Omental fat pad (tissue), 4 donors: ENCODE measurements around the gene CALCR. TPM values are rescaled to one million over a fixed set of nuclear protein-coding genes. Genes with fewer than 3 reads are reported as not detected.

Experiments used
- ATAC-seq: fragments of 150-250 bp; one replicate; pipeline ENCODE4 v1.9.1; 2016; ENCODE audit warnings: mild to moderate bottlenecking, moderate library complexity; ENCODE audit not compliant: low FRiP score
- DNase-seq: peaks from one replicate; pipeline ENCODE4 v3.0.0-alpha.2; 2019; ENCODE audit warnings: low spot score
- total RNA-seq, 4 donors: library from RNA; depleted of rRNA; stranded (reverse); fragments of >200 nt; gene quantifications; one replicate each; pipeline ENCODE4 v1.1.0, GENCODE V29; 2016
- TF ChIP-seq, protein P1 (sequence below), 3 donors: fragments of 450-650 bp; IDR thresholded peaks; one replicate each; pipeline ENCODE4 v1.5.1; 2016 to 2017; ENCODE audit warnings: antibody characterized with exemption in 3 of 3, mild to moderate bottlenecking in 3 of 3, moderate library complexity in 2 of 3

The CALCR gene
- under 1 TPM in 3 of 4 donors, not detected in 1; 0.24 to 0.50 (median 0.28) TPM for total RNA-seq

DNA sequence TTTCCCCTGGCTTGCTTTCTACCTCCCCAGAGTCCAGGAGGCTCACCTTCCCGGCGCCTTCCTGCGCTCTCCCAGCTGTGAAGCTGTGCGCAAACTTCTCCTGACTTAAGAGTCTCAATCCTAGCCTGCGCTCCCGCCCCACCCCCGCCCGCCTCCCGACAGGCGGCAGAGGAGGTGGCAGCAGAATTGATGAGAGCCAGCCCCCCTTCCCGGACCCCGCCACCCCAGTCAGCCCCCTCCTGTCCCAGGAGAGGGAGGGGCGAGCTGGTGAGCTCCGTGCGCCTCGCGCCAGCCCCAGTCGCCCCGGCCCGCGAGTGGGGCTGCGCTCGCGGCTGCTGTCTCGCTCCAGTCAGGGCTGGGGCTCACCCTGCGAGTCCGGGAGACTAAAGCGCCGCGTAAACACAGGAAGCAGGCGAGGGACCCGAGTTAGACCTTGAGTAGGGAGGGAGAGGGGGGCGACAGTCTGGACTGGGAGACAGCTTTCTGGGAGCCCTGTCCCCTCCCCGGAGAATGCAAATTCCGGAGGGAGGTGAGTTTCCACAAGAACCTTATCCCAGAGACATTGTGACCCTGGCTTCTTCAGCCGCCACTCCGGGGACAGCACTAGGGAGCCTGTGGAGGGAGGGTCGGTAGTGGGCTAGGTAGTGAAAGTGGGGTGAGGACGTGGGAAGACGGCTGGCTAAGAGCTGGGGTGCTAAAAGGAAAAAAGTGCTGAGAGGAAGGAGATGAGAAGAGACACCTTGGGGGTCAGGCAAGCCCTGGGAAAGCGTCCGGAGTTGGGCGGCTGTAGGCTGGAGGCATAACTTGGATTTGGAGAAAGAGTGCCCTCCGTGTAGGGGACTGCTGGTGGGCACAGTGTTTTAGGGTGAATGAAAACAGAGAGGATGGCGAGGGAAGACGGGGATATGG, at the start of gene CALCR:
Gene CALCR (minus strand): TSS at position 79 of the 909 bp plus-strand sequence. CDS start 87,743 bp downstream, outside the sequence.
- ATAC-seq (no peak), DNase-seq (no peak)
- TF ChIP-seq, protein P1, sequence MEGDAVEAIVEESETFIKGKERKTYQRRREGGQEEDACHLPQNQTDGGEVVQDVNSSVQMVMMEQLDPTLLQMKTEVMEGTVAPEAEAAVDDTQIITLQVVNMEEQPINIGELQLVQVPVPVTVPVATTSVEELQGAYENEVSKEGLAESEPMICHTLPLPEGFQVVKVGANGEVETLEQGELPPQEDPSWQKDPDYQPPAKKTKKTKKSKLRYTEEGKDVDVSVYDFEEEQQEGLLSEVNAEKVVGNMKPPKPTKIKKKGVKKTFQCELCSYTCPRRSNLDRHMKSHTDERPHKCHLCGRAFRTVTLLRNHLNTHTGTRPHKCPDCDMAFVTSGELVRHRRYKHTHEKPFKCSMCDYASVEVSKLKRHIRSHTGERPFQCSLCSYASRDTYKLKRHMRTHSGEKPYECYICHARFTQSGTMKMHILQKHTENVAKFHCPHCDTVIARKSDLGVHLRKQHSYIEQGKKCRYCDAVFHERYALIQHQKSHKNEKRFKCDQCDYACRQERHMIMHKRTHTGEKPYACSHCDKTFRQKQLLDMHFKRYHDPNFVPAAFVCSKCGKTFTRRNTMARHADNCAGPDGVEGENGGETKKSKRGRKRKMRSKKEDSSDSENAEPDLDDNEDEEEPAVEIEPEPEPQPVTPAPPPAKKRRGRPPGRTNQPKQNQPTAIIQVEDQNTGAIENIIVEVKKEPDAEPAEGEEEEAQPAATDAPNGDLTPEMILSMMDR (IDR thresholded peaks at IDR 0.05) = no peak

DNA sequence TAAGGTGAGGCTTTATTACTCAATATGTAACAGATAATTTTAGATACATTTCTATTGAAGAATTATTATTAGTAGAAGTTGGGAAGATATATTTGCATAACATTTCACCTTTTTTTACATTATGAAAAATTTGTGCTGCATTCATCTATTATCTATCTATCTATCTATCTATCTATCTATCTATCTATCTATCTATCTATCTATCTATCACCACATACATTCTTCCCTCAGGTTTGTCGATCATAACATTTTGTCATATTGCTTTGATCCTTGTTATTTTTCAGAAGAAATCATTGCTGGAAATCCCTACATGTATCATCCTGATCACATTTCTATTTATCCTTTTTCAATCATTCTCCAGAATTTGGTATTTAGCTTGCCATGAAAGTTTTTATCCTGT, 49.3 kb upstream of the CALCR start:
- TF ChIP-seq, protein P1 (IDR thresholded peaks at IDR 0.05) = no peak
- DNase-seq (no peak), ATAC-seq (no peak)

DNA sequence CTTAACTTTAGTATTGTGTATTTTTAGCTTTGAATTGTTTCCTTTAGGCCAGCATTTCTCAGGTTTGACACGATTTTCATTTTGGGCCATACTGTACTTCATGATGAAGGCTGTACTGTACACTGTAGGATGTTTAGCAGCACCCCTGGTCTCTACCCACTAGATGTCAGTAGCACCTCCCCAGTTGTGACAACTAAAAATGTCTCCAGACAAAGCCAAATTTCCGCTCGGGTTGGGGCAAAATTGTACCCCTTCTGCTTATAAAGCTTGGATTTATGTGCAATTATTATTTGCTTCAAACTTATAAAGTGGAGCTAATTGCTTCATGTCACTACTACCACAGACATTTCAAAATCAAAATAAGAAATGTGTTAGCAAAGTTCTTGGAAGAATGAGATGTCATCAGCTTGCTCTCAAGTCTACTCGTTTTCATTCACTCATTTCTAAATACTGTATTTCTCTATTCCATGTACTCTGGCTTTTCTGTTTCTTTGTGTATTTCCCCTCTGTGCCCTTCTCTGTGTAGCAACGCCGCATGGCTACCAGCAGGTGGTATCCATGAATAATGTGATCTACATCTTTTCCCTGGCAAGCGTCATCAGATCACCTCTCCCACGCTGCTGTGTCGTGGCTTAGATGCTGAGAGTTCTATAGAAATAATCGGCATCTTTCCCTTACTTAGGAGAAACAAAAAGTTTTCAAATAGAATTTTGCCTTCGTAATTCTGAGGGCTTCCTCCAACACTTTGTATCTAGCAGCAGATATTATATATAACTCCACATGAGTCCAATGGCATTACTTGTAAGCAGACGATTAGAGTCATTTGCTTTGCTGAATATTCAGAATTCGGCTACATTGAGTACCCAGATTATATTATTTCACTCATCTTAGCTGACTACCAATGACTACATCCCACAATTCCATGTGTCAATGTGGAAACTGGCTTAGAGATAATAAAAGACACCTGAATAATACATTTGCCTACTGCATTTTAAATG, 47.8 kb upstream of the CALCR start:
- DNase-seq (no peak), ATAC-seq (no peak)
- TF ChIP-seq, protein P1 (IDR thresholded peaks at IDR 0.05) = no peak

DNA sequence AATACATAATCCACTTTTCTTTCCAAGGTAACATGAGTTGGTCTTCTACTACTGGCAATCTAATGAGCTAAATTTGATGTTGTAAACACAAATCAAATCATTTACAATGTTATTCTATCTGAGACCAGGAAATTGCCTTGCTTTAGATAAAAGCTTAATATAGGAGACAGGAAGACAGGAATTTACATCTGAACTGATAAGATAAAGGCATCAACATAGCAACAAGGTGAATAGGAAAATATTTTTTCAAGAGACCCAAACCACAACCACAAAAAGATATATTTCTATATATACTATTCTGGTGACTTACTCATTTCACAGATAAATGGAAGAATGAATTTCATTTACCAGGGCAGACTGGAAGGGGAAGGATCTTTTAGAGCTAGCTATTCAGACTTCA, 46.3 kb upstream of the CALCR start:
- TF ChIP-seq, protein P1 (IDR thresholded peaks at IDR 0.05) = no peak
- no peak for ATAC-seq
- DNase-seq = no peak

DNA sequence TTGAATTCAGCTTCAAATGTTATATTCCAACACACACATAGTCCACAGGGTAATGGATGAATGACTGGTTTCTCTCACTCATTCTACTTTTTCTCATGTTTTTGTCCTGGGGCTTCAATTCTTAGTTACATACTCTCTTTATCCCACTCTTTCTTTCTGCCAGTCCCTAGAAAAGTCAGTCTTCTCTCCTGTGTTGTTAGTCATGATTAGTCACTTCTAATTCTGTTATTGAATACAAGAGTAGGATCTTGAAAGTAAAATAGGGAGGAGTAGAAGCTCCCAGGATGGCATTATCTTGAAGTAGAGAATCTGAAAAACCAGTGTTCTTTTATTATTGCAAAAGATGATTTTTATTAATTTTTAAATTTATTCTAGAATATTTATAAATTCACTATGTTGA, 45.5 kb upstream of the CALCR start:
- ATAC-seq = no peak

DNA sequence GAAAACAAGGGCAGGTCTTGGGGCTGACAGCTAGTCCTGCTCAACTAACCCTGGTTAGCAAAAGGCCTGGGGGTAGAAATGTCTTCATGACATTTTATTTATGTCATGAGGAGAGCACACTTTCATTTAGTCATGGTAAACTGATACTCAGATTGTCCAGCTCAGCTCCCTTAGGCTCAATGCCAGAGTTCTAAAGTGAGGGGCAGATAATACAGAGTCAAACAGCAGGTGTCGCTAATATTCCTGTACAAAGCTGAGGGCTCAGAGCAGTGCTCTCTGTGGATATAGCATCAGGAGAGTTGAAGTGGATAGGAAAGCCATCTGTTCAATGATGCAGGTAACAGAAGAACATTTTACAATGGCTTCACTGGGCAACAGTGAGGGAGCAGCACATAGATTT, 26.8 kb upstream of the CALCR start:
- ATAC-seq = no peak

More for the DNA sequence above, 45.5 kb upstream of the CALCR start:
- DNase-seq = no peak
- TF ChIP-seq, protein P1 (IDR thresholded peaks at IDR 0.05) = no peak

More for the DNA sequence above, 26.8 kb upstream of the CALCR start:
- TF ChIP-seq, protein P1 (IDR thresholded peaks at IDR 0.05) = no peak
- DNase-seq = no peak
